GM12801 (cell line): Measurements from ENCODE around the gene GSTT4.

Source experiments
- TF ChIP-seq, protein P1 (sequence below): IDR thresholded peaks from one replicate; pipeline ENCODE4 v1.5.1; 2011; ENCODE audit warnings: control low read depth; ENCODE audit not compliant: insufficient read length; ENCODE audit errors: extremely low read depth

The GSTT4 gene

DNA sequence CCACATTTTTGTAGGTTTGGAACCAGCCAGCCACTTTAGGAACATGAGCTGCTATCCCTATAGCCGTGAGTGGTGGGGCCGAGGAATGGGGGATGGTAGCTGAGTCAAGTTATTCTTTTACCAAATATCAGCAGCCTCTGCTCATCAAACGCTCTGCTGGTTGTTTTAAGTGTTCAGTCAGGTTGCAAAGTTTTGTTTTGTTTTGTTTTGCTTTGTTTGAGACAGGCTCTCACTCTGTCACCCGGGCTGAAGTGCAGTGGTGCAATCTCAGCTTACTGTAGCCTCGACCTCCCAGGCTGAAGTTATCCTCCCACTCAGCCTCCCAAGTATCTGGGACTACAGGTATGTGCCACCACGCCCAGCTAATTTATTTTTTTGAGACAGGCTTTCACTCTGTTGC, 20.2 kb upstream of the GSTT4 start:
- TF ChIP-seq, protein P1, sequence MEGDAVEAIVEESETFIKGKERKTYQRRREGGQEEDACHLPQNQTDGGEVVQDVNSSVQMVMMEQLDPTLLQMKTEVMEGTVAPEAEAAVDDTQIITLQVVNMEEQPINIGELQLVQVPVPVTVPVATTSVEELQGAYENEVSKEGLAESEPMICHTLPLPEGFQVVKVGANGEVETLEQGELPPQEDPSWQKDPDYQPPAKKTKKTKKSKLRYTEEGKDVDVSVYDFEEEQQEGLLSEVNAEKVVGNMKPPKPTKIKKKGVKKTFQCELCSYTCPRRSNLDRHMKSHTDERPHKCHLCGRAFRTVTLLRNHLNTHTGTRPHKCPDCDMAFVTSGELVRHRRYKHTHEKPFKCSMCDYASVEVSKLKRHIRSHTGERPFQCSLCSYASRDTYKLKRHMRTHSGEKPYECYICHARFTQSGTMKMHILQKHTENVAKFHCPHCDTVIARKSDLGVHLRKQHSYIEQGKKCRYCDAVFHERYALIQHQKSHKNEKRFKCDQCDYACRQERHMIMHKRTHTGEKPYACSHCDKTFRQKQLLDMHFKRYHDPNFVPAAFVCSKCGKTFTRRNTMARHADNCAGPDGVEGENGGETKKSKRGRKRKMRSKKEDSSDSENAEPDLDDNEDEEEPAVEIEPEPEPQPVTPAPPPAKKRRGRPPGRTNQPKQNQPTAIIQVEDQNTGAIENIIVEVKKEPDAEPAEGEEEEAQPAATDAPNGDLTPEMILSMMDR = no peak

DNA sequence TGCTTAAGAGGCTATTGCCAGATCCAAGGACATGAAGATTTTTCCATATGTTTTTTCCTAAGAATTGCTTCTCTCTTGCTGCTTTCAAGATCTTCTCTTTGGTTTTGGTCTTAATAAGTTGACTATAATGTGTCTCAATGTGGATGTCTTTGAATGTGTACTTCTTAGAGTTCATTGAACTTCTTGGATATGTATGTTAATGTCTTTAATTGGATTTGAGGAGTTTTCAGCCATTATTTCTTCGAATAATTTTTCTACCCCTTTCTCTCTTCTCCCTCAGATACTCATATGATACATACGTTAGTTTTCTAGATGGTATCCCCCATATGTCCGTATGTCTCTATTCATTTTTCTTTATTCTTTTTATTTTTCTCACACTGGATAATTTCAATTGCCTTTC, 19.1 kb upstream of the GSTT4 start:
- TF ChIP-seq, protein P1 = no peak

DNA sequence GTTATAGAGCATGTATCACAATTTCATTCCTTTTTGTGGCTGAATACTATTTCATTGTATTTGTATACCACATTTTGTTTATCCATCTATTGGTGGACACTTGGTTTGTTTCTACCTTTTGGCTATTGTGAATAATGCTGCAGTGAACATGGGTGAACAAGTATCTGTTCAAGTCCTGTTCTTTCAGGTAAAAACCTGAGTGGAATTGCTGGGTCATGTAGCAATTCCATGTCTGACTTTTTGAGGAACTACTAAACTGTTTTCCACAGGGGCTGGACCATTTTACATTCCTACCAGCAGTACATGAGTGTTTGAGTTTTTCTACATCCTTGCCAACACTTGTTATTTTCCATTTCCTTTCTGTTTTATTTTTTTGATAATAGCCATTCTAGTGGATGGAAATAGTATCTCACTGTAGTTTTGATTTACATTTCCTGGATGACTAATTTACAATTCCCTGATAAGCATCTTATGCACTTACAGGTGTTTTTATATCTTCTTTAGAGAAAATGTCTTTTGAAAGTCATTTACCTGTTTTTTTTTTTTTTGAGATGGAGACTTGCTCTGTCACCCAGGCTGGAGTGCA, 18.0 kb upstream of the GSTT4 start:
- TF ChIP-seq, protein P1 = no peak

GRCh38 chr22:24021304-24021703, 16.1 kb upstream of the GSTT4 start:
- TF ChIP-seq, protein P1 = no peak

DNA sequence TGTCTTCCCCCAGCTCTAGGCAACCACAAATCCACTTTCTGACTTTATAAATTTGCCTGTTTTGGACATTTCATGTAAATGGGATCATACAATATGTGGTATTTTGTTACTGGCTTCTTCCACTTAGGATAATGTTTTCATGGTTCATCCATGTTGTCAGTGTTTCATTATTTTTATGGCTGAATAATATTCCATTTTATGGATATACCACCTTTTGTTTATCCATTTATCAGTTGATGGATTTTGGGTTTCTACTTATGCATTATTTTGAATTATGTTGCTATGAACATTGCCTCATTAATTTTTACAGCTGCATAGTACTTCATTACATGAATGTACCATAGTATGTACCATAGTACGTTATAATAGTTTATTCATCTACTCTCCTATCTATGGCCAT, 10.9 kb upstream of the GSTT4 start:
- TF ChIP-seq, protein P1 = no peak

DNA sequence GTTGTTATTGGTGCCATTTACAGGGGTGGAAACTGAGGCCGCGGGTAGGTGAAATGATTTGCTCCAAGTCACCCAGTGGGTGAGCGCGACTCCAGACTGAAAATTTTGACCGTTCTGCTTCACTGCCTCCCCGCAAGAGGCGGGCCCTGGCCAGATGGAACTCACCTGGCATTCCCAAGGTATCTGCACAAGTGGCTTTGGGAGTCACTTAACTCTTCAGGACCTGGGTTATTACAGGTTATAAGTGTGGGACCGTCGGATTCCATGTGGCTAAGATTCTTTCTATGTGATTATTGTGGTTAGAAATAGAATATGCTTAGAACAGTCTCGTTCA, 6.4 kb upstream of the GSTT4 start:
- TF ChIP-seq, protein P1 = no peak

DNA sequence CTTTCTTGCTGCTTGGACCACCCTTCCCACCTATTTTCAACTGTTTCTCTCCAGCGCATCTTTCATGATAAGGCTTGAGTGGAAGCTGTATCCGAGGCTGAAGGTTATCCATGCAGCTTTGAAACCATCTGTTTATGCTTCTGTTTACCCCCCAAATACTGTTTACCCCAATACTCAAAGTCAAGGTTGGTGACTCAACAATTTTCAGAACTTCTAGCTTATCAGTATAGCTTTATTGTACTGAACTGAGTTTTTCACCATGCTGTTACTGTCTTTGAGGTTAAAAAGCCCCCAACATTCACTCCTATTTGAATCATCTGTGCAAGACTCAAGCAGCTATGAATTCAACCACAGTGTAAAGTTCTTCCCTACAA, 4.8 kb upstream of the GSTT4 start:
- TF ChIP-seq, protein P1 = no peak
